Lung (tissue), 12 donors: ENCODE data around the gene KIF25. TPM values are rescaled to one million over a fixed set of nuclear protein-coding genes. Genes with fewer than 3 reads are reported as not detected.

ENCODE experiments used
- ATAC-seq: fragments of 200-7000 bp; cut with Tn5 transposase; one replicate; pipeline ENCODE4 v1.9.1; 2020; ENCODE audit warnings: moderate number of reproducible peaks; ENCODE audit not compliant: insufficient read depth, low FRiP score
- DNase-seq, 3 donors: peaks; one replicate each; pipeline ENCODE4 v3.0.0-alpha.2; 2013 to 2017
- H3K27ac ChIP-seq, 2 donors: one replicate each; pipeline ENCODE4 v1.5.1; 2013; ENCODE audit warnings: mild to moderate bottlenecking in 2 of 2, moderate library complexity in 2 of 2, control low read depth in 1 of 2, inconsistent platforms in 1 of 2, low read depth in 1 of 2, low read length in 1 of 2
- H3K27me3 ChIP-seq, 3 donors: one replicate each; pipeline ENCODE4 v1.5.1; 2013; ENCODE audit warnings: low read length in 2 of 3; ENCODE audit not compliant: control insufficient read depth in 3 of 3, insufficient read depth in 3 of 3
- H3K36me3 ChIP-seq, 4 donors: one replicate each; pipeline ENCODE4 v1.5.1; 2013; ENCODE audit warnings: low read length in 4 of 4, mild to moderate bottlenecking in 1 of 4, moderate library complexity in 1 of 4; ENCODE audit not compliant: control insufficient read depth in 4 of 4, insufficient read depth in 4 of 4
- H3K4me1 ChIP-seq, 5 donors: one replicate each; pipeline ENCODE4 v1.5.1; 2013; ENCODE audit warnings: low read length in 5 of 5, mild to moderate bottlenecking in 2 of 5, moderate library complexity in 1 of 5; ENCODE audit not compliant: control insufficient read depth in 5 of 5, insufficient read depth in 5 of 5
- H3K4me3 ChIP-seq: one replicate; pipeline ENCODE4 v1.5.1; 2013; ENCODE audit warnings: mild to moderate bottlenecking, control low read depth, moderate library complexity
- H3K9ac ChIP-seq, 2 donors: one replicate each; pipeline ENCODE4 v1.5.1; 2013; ENCODE audit warnings: low read length in 2 of 2, control low read depth in 1 of 2; ENCODE audit not compliant: insufficient read depth in 1 of 2
- H3K9me3 ChIP-seq, 4 donors: one replicate each; pipeline ENCODE4 v1.5.1; 2013; ENCODE audit warnings: low read length in 3 of 4, mild to moderate bottlenecking in 1 of 4, moderate library complexity in 1 of 4; ENCODE audit not compliant: control insufficient read depth in 4 of 4, insufficient read depth in 3 of 4
- CTCF ChIP-seq: IDR thresholded peaks from 2 replicates; pipeline ENCODE4 v1.5.1; 2012; ENCODE audit warnings: mild to moderate bottlenecking; ENCODE audit errors: control extremely low read depth, extremely low read depth
- WGBS, 2 donors: extraction: QIAGEN DNeasy Blood & Tissue Kit; methylation state at CpG; one replicate each; pipeline ENCODE4 v1.1.7; 2013; 5-methylcytosine and 5-hydroxymethylcytosine counted together
- polyA plus RNA-seq, 2 donors: library from polyadenylated mRNA; stranded (reverse); fragments of 200-250 nt; gene quantifications; one replicate each; pipeline ENCODE4 v1.2.1, GENCODE V29; 2013
- total RNA-seq, 2 donors: library from RNA; depleted of rRNA in 1 of 2; stranded (reverse); fragments of >200 nt in 1 of 2; gene quantifications; one replicate each; pipeline ENCODE4 v1.2.1, GENCODE V29; 2014 to 2021
- donor health status: control.
- donor health status: control.
- donor health status: Bipolar disorder and iron deficiency.
- donor health status: healthy.
- donor health status: DM: yes; HTN: yes; CAD: no.

The KIF25 gene
- total and polyA plus RNA-seq, 4 donors: 0.24 to 5.3 (median 0.53) TPM

DNA sequence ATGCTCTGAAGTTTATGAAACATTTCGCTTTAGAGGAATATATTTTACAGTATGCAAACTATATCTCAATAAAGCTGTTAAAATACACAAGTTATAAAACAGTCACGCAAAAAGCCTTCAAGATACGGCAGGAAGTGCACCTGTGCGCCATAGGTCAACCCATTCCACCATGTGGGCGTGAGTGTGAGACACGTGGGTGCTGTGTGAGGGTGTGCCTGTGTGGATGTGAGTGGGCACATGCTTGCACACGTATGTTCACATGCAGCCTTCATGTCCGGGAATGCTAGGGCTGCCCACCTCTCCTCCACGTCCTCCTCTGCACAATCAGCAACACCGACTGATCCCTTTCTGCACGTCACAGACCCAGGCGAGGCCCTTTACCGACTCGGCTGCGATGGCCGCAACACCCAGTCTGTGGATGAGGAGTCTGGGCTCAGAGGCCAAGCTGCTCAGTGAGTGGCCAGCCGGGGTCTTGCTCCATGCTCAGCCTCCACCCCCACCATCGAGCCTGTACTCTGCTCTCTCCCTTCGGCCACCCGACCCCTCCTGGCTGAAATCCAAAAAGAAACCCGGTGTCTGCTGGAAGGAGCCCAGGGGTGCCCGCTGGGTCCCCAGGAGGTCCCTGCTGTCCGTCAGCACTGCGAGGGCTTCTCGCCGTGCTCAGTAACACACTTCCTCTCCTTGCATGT lies 84.5 kb downstream of the KIF25 start:
- Histone ChIP-seq H3K27me3 (no peaks in the 10 kb centered on the region), H3K4me1 (peaks cover 0 to 10% (median 2%) of the 10 kb centered on the region in 5 donors), H3K36me3 (no peaks in the 10 kb centered on the region), H3K9me3 (peaks cover 0 to 1% (median 0%) of the 10 kb centered on the region in 4 donors), H3K4me3 (no peak overlapping the region), H3K27ac (no peak overlapping the region), H3K9ac (no peak overlapping the region)
- DNase-seq: no peak
- TF ChIP-seq CTCF: no peak
- no peak for ATAC-seq
- WGBS, 2 donors: 88 to 89% methylated on average over 26 of the region's 26 CpGs

- Histone ChIP-seq H3K9me3 (peaks cover 0 to 1% (median 0%) of the 10 kb centered on the region in 4 donors), H3K27ac (no peak overlapping the region), H3K36me3 (no peaks in the 10 kb centered on the region), H3K27me3 (no peaks in the 10 kb centered on the region), H3K9ac (no peak overlapping the region), H3K4me3 (no peak overlapping the region), H3K4me1 (peaks cover 0 to 12% (median 7%) of the 10 kb centered on the region in 5 donors)
- 51 to 52% methylated on average over 17 of the region's 17 CpGs for WGBS, 2 donors
- DNase-seq: no peak
- TF ChIP-seq CTCF: no peak
- no peak for ATAC-seq
These were observed 85.5 kb downstream of the KIF25 start for GRCh38 chr6:168082860-168083513.

- no peak for DNase-seq
- Histone ChIP-seq H3K9me3 (peaks cover 0 to 1% (median 0%) of the 10 kb centered on the region in 4 donors), H3K27ac (no peak overlapping the region), H3K36me3 (no peaks in the 10 kb centered on the region), H3K9ac (no peak overlapping the region), H3K27me3 (no peaks in the 10 kb centered on the region), H3K4me1 (peaks cover 0 to 16% (median 7%) of the 10 kb centered on the region in 5 donors), H3K4me3 (no peak overlapping the region)
- 57 to 60% methylated on average over 5 of the region's 5 CpGs for WGBS, 2 donors
- no peak for TF ChIP-seq CTCF
- ATAC-seq: no peak
These were observed 86.0 kb downstream of the KIF25 start for GRCh38 chr6:168083514-168083885.
